Progenitor cell of endocrine pancreas (in vitro differentiated cells): ENCODE measurements around the gene CLBA1. TPM values are rescaled to one million over a fixed set of nuclear protein-coding genes. Genes with fewer than 3 reads are reported as not detected.

Experiments
- DNase-seq: peaks from one replicate; pipeline ENCODE4 v3.0.0; 2021; ENCODE audit warnings: low spot score; ENCODE audit not compliant: unreplicated experiment
- H3K27ac Mint-ChIP-seq: 2 replicates; pipeline ENCODE4 v1.8.0; 2021; ENCODE audit warnings: mild to moderate bottlenecking, moderate library complexity, mixed read lengths
- H3K27me3 Mint-ChIP-seq: 2 replicates; pipeline ENCODE4 v1.8.0; 2021; ENCODE audit warnings: mixed read lengths
- H3K36me3 Mint-ChIP-seq: 2 replicates; pipeline ENCODE4 v1.8.0; 2022; ENCODE audit warnings: mixed read lengths; ENCODE audit not compliant: insufficient read depth
- H3K4me1 Mint-ChIP-seq: 2 replicates; pipeline ENCODE4 v1.8.0; 2021; ENCODE audit warnings: low read depth, mixed read lengths
- H3K4me3 Mint-ChIP-seq: 2 replicates; pipeline ENCODE4 v1.8.0; 2021; ENCODE audit warnings: low read depth, mild to moderate bottlenecking, moderate library complexity, mixed read lengths
- H3K9me3 Mint-ChIP-seq: 2 replicates; pipeline ENCODE4 v1.8.0; 2021; ENCODE audit warnings: low read depth, mixed read lengths
- total RNA-seq: library from RNA; stranded (reverse); gene quantifications from 2 replicates; pipeline ENCODE4 v1.2.1, GENCODE V29; 2021
- TF ChIP-seq, protein P1 (sequence below): fragments of 200-600 bp; sonication (generic); IDR thresholded peaks from one replicate; pipeline ENCODE4 v1.5.0; 2021; ENCODE audit warnings: antibody characterized with exemption, mild to moderate bottlenecking; ENCODE audit not compliant: unreplicated experiment

CLBA1 gene
- total RNA-seq, 1 donor from 2014 or later, result 20.8 TPM

DNA sequence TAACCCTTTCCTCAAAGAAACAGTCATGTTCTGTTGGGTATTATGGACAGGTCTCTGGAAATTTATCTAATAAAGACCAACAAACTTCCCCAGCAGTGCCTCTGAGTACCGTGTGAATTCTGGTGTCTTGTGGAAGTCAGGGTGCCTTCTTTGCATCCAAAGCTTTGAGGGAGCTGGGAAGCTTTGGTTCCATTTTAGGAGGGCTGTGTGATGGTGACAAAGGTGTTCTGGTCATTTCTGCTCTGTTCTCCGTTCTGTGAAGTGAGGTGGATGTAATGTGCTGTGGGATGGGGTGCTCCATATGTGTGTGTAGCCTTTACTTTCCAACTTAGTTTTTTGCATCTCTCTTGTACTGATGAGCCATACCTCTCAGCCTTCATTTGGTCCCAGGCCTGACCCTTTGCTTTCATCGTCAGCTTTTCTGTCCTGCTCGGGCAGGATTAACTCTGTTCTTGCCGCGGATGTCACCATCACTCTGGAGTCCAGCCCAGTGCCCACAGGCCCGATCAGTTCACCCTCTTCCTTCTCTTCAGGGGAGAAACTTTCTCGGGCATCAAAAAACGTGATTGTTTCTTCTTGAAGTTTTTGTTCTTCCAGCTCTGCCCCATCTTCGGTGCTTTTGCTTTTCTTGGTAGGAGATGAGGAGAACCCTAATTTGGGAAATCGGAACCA lies 47.8 kb upstream of the CLBA1 start:
- Mint-ChIP-seq H3K27me3 (peaks cover 68% of the 10 kb centered on the region), H3K9me3 (no peaks in the 10 kb centered on the region), H3K4me3 (no peak overlapping the region), H3K27ac (no peak overlapping the region), H3K4me1 (peaks cover 2% of the 10 kb centered on the region), H3K36me3 (no peaks in the 10 kb centered on the region)
- TF ChIP-seq, protein P1, sequence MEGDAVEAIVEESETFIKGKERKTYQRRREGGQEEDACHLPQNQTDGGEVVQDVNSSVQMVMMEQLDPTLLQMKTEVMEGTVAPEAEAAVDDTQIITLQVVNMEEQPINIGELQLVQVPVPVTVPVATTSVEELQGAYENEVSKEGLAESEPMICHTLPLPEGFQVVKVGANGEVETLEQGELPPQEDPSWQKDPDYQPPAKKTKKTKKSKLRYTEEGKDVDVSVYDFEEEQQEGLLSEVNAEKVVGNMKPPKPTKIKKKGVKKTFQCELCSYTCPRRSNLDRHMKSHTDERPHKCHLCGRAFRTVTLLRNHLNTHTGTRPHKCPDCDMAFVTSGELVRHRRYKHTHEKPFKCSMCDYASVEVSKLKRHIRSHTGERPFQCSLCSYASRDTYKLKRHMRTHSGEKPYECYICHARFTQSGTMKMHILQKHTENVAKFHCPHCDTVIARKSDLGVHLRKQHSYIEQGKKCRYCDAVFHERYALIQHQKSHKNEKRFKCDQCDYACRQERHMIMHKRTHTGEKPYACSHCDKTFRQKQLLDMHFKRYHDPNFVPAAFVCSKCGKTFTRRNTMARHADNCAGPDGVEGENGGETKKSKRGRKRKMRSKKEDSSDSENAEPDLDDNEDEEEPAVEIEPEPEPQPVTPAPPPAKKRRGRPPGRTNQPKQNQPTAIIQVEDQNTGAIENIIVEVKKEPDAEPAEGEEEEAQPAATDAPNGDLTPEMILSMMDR, result no peak
- DNase-seq, result no peak

DNA sequence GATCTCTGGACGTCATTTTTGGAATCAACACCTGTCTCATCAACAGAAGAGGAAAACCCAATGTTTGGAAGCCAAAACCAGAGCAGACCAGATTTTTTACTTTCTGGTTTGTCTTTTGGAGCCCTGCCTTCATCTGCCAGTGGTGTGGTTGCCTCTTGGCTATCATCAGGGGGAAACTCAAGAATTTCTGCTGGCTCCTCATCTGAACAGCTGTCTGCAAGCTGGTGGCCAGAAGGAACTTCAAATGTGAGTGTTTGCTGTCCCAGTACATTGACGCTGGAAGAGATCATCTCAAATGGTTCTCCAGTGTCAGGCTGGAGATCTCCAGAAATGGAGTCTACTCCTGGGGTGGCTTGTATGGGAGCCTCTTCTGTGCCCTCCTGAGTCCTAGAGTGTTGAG lies 47.2 kb upstream of the CLBA1 start:
- Mint-ChIP-seq H3K4me3 (no peak overlapping the region), H3K27me3 (peaks cover 68% of the 10 kb centered on the region), H3K9me3 (no peaks in the 10 kb centered on the region), H3K4me1 (peaks cover 2% of the 10 kb centered on the region), H3K27ac (no peak overlapping the region), H3K36me3 (no peaks in the 10 kb centered on the region)
- DNase-seq, result no peak
- TF ChIP-seq, protein P1, result no peak

DNA sequence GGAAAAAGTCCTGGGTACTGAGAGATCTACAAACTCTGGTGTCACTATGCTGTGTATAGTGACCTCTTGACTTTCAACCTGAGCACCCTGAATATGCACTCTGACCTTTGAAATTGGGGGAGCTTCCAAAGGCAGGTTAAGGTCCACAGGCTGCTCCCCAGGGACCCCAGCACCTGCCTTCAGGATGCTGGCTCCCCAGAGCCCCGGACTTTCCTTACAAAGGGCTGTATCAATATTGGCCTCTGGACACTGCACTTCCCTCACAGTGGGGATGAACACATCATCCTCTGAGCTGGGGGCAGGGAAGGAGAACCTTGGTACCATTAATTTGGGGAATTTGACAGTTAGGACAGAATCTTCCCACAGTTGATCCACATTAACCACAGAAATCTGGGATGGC lies 46.6 kb upstream of the CLBA1 start:
- Mint-ChIP-seq H3K4me3 (no peak overlapping the region), H3K27me3 (peaks cover 68% of the 10 kb centered on the region), H3K4me1 (peaks cover 2% of the 10 kb centered on the region), H3K9me3 (no peaks in the 10 kb centered on the region), H3K27ac (no peak overlapping the region), H3K36me3 (no peaks in the 10 kb centered on the region)
- DNase-seq, result no peak
- TF ChIP-seq, protein P1, result no peak

DNA sequence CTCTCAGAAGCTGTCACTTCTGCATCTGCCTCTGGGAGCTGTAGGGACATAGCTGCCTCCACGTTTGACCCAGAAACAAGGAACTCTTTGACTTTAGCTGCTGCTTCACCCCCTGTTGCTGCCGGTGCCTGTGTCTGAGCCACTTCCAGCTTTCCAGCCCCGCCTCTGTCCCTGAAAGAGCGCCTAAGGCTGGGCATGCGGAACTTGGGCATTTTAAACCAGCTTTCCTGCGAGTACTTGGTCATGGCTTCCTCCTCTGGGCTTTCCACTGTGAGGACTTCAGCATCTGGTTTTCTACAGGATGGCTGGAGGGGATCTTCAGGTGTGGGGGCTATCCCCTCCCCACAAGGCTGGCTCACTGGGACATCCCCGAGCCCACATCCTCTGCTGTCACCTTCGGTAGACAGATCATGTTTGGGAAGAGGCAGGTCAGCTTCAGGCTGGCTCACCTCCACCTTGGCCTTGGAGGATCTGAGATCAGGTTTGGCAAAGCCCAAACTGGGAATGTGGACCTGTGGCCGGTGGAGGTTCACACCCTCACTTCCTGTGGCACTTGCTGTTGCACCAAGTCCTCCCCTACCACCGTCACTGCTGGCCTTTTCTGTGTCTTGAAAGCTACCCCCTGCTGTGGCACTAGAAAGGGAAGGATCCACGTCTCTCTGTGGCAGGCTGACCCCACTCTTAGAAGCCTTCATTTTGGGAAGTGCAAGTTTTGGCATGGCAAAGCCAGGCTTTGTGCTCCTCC lies 45.8 kb upstream of the CLBA1 start:
- H3K27ac Mint-ChIP-seq, result no peak overlapping the region
- no peak overlapping the region for H3K4me3 Mint-ChIP-seq
- H3K4me1 Mint-ChIP-seq, result no peaks in the 10 kb centered on the region
- no peaks in the 10 kb centered on the region for H3K36me3 Mint-ChIP-seq
- TF ChIP-seq, protein P1, result no peak
- peaks cover 60% of the 10 kb centered on the region for H3K27me3 Mint-ChIP-seq
- no peaks in the 10 kb centered on the region for H3K9me3 Mint-ChIP-seq
- DNase-seq, result no peak

DNA sequence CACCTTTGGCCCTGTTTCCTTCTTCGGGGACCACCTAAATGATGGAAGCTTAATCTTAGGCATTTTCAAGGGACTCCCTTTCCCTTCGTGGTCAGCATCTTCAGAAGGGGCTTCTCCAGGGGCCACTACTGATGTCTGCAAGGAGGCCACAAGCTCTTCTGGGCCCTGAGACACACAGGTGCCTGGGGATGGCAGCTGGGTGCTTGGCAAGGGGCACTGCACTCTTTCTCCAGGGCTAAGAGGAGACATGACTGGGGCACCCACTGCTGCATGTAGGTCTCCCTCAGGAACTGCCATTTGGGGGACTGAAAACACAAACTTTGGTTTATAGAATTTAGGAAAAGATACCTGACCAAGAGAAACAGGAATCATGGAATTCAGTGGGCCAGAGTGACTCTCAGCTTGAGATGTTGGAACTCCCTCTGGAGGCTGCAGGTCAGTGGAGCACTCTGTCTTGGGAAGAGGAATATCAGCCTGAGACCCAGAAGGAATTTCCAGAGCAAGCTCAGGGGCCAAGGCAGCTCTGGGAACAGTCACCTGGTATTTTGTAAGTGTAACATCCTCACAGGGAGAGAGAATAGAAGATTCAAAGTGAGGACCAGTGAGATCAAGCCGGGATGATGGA lies 45.0 kb upstream of the CLBA1 start:
- no peak for DNase-seq

More for the DNA sequence above, 45.0 kb upstream of the CLBA1 start:
- no peak overlapping the region for H3K27ac Mint-ChIP-seq
- no peaks in the 10 kb centered on the region for H3K9me3 Mint-ChIP-seq
- H3K36me3 Mint-ChIP-seq, result no peaks in the 10 kb centered on the region
- H3K4me3 Mint-ChIP-seq, result no peak overlapping the region
- H3K4me1 Mint-ChIP-seq, result no peaks in the 10 kb centered on the region
- peaks cover 53% of the 10 kb centered on the region for H3K27me3 Mint-ChIP-seq
- TF ChIP-seq, protein P1, result peak; percentile 40
